SH-SY5Y (cell line): Measurements from ENCODE around the gene GAS7.

Source experiments
- GATA2 ChIP-seq: IDR thresholded peaks from 2 replicates; pipeline ENCODE4 v1.6.1; 2011; ENCODE audit warnings: mild to moderate bottlenecking, low read depth, low read length
- GATA3 ChIP-seq: IDR thresholded peaks from 2 replicates; pipeline ENCODE4 v1.6.1; 2011; ENCODE audit warnings: low read depth, mild to moderate bottlenecking, low read length, moderate library complexity

DNA sequence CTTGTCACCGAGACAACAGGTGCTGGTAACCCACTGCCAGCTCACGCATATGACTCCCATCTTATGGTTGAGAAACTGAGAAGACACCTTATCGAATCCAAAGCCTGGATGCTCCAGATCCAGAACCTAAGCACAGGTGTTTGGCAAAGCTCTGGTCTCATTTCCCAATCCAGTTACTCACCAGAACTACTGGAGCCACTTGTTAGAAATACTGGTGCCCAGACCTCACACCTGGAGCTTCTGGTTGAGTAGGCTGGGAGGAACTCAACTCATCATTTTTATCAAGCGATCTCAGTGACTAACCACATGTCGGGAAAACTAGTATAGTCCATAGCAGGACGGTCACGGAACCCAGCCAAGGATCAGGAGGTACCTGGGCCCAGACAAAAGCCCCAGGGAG lies 206.6 kb downstream of the GAS7 start:
- TF ChIP-seq GATA2 = no peak
- TF ChIP-seq GATA3 = no peak
